Dedifferentiated amniotic fluid mesenchymal stem cell (primary cell): ENCODE measurements around the gene XAB2.

Experiments used
- DNase-seq: peaks from one replicate; pipeline ENCODE4 v3.0.0-alpha.2; 2016; ENCODE audit errors: extremely low spot score

XAB2 gene

DNA sequence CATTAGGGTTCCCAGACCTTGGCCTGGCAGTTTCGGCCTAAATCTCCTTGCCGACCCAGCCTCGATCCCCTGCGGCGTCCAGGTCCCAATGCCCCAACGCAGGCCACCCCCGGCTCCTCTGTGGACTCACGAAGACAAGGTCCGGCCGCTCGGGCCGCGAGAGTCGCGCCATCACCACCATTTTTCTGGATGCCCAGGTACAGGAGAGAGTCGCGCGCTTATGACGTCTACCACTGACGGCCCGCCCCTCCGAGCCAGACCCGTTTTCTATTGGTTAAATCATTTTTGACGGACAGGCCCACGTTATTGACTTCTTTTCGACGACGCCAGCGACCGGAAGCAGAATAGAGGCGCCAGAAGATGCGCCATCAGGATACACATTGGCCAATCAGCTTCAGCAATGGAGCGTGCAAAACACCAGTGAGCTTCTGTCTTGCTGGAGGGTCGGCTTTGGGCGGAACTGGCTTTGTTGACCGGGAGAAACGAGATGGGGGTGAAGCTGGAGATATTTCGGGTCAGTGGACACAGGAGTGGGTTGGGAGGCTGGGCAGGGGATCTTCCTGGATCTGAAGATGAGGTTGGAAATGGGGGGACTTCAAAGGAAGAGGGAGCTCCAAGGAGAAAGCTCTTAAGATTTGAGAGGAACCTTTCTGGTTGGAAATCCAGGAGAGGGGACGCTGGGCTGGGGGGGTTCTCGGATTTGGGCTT is at the start of gene XAB2, which contains the start of gene PET100:
XAB2 (minus strand) TSS at position 199 of the 708 bp plus-strand sequence; CDS start at position 181, 18 bp downstream.
PET100 (plus strand) TSS at position 447 of the 708 bp plus-strand sequence; CDS start at position 488, 41 bp downstream.
- DNase-seq, result peak; percentile 99

DNA sequence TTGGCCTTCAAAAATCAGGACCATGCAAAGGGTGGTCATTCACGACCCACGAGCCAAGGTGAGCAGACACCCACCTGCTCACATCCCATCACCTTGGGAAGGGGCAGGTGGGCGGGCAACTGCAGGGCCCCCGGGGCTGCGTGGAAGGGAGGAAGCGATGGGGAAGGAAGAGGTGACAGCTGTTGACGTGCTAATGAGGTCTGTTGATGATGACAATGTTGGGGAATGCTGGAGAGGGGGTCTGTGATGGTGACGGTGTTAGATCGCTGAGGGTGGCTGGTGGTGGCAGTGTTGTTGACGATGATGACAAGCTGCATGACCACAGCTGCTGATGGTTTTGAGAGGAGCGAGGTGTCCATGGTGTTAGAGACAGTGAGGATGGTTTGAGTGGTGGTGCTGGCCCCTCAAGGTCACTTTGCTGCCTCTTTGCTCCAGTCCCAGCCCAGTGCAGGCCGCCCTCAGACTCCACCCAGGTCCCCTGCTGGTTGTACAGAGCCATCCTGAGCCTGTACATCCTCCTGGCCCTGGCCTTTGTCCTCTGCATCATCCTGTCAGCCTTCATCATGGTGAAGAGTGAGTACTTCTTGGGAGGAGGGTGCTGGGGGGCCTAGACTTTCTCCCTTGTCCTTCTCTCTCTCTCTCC is 48.4 kb upstream of the XAB2 start:
- no peak for DNase-seq

DNA sequence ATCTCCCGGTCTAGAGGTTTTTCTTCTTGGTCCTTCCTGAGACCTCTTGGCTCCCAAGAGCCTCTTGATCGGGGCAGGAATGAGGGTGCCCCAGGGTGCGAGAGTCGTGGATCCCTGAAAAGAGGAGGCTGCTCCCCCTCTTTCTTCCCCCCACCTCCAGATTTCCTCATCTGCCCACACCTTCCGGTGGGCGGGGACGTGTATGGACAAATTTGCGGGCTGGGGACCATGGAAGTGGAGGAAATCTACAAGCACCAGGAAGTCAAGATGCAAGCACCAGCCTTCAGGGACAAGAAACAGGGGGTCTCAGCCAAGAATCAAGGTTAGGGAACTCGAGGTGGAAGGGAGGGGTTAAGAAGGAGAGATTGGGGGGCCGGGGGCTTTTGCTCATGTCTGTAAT is 47.5 kb upstream of the XAB2 start, which contains the start of gene MCEMP1:
MCEMP1 (plus strand) TSS at position 237 of the 400 bp plus-strand sequence; CDS start at position 268, 31 bp downstream.
- no peak for DNase-seq

DNA sequence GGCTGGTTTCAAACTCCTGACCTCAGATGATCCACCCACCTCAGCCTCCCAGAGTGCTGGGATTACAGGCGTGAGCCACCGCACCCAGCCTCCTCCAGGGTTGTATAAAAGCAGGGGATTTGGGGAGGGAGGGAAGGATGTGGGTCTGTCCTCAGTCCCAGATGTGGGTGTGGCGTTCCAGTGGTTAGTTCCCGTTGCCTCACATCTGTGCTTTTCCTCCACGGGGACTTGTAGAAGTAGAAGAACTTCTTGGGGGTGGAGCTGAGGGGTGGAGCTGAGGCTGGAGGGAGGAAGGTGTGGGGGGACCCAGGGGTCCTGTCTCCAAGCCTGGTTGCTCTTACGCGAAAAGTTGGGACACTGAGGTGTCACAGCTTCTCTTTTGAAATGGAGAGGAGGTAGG is 47.0 kb upstream of the XAB2 start:
- no peak for DNase-seq

DNA sequence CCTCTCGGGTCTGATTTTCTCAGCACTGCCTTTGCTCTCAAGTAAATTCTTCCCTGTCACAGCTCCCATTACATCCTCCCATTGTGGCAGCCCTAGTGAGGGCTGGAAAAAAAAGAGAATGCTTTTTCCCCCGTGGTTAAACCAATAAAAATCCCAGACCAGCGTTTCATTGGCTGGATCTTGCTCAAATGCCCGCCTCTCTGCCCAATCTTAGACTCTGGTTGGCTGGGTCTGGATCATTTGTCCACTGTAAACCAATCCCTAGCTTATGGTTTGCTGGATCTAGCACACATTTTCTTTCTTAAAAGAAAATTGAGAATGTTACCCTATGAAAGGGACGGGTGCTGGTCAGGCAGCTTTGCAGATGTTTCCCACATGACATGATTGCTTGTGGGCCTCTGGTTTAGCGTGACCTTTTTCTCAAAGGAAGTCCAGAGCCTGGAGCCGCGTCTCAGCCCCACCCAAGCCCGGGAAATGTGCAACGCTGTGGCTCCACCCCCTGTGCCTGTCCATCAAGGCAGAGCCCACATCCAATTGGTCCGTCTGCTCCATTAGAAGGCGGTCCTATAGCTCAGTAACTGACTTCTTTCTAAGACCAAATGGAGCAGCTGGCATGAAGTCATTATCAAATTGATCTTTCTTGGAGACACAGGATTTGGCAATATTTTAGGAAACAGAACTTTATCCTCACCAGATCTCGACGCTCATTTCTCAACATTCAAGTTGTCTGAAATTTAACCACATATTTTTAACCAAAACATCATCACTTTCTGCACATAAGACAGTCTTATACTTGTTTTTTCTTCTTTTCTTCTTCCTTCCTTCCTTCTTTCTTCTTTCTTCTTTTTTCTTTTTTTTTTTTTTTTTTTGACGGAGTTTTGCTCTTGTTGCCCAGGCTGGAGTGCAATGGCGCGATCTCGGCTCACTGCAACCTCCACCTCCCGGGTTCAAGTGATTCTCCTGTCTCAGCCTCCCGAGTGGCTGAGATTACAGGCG is 45.0 kb upstream of the XAB2 start:
- DNase-seq, result peak; percentile 74

DNA sequence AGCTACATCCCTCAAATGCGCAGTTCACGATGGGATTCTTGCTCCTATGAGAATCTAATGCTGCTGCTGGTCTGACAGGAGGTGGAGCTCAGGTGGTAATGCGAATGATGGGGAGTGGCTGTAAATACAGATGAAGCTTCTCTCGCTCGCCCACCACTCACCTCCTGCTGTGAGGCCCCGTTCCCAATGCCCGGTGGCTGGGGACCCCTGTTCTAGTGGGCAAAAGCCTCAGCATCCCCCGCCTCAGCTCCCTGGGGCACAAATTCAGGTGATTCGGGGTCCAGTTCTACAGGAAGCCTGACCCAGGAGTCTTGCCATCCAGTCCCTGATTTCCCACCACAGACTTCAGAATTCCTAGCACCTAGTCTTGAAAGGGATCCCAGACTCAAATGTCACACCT is 43.2 kb upstream of the XAB2 start:
- DNase-seq, result no peak

DNA sequence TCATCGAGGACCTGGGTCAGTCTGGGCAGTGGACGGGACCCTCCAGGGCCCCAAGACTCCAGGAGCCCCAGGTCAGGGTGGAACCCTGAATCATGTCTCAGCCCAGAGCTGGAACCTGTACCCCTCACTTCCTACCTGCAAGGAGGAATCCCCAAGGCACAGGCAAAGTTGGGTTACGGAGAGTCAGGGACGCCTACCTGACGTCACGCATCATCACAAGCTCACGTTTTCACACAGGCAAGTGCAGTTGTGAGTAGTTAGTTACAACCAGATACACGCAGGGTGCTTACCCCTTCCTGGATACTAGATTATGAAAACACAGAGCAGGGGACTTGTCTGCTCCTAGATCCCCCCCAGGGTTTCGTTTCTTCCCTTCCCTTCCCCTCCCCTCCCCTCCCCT is 41.4 kb upstream of the XAB2 start:
- DNase-seq, result no peak

DNA sequence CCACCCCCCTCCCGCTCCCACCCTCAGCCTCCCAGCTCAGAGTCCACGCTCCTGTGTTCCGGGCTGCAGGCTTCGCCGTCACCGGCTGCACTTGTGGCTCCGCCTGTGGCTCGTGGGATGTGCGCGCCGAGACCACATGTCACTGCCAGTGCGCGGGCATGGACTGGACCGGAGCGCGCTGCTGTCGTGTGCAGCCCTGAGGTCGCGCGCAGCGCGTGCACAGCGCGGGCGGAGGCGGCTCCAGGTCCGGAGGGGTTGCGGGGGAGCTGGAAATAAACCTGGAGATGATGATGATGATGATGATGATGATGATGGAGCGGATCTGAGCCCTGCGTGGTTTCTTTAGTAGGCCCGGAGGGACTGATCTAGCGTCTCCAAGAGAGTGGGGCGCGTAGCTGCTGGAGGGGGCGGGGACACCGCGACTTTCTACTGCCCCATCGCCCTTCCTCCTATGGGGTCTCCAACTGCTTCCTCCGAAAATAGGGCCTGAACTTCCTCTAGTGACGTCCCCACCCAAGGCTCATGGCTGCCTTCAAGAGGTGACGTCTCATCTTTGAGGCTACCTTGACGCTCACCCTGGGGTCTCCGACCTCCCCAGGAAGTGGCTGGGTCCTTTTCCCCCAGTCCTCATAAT is 40.9 kb upstream of the XAB2 start:
- no peak for DNase-seq

DNA sequence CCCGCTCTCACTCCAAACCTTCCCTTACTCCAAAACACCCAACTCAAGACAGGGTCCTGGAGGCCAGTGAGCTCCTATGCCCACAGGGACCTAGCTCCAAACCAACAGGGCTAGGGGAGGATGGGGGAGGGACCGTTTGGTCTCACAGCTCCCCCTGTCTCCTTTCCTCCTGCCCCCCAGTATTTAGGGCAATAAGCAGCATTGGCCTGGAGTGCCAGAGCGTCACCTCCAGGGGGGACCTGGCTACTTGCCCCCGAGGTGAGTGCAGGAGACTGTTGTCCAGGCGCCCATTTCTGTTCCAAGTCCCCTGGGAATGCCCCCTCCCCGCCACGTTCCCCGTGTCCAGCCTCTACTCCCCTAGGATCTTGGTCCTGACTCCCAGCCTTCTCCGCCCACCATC is 40.3 kb upstream of the XAB2 start:
- no peak for DNase-seq

DNA sequence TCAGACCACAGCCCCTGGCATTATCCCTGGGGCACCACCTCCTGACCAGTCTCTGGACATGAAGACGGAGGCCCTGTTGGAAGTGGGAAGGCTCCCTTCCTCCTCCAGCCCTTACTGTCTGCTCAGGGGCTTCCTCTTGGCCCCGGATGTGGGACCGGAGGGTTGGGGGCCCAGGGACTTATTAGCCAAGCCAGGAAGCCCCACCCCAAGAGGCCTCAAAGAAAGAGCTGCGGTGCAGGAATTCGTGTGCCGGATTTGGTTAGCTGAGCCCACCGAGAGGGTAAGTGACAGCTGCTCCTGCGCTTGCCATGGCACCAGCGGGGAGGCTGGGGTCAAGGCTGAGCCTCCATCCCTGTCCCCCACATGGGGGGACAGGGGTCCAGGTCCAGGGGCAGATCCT is 39.5 kb upstream of the XAB2 start, which contains the start of gene RETN:
RETN (plus strand) TSS at position 208 of the 400 bp plus-strand sequence. CDS start 278 bp downstream, outside the sequence.
- no peak for DNase-seq

DNA sequence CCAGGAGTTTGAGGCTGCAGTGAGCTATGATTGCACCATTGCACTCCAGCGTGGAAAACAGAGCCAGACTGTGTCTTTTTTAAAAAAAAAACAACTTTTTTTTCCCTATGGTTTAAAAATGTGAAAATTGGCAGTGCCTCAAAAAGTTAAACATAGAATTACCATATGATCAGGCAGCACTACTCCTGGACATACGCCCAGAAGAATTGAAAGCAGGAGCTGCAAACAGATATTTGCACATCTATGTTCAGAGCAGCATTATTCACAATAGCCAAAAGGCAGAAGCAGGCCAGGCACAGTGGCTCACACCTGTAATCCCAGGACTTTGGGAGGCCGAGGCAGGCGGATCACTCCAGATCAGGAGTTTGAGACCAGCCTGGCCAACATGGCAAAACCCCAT is 35.7 kb upstream of the XAB2 start:
- DNase-seq, result peak; percentile 76

DNA sequence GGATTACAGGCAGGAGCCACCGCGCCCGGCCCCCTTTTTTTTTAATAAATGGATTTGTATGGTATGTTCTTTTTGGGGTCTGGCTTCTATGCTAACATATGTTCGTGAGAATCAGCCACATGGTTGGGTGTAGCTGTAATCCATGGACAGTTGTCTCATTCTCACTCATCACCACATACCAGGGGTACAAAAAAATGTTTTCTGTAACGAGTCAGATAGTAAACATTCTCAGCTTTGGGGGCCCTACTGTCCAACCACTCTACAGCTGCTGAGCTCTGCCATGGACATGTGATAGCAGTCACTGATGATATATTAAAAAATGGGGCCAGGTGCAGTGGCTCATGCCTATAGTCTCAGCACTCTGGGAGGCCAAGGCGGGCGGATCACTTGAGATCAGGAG is 34.4 kb upstream of the XAB2 start:
- DNase-seq, result no peak

DNA sequence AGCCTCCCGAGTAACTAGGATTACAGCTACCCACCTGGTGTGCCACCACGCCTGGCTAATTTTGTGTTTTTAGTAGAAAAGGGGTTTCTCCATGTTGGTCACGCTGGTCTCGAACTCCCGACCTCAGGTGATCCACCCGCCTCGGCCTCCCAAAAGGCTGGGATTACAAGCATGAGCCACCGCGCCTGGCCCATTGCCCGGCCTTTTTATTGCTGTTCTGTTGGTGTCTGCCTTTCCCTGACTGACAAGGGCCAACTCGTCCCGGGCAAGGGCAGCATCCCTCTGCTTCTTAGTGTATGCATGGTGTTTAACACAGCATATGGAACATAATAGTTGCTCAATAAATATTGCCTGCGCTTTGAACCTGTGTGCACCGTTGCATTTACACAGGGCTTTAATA is 33.3 kb upstream of the XAB2 start:
- DNase-seq, result no peak

DNA sequence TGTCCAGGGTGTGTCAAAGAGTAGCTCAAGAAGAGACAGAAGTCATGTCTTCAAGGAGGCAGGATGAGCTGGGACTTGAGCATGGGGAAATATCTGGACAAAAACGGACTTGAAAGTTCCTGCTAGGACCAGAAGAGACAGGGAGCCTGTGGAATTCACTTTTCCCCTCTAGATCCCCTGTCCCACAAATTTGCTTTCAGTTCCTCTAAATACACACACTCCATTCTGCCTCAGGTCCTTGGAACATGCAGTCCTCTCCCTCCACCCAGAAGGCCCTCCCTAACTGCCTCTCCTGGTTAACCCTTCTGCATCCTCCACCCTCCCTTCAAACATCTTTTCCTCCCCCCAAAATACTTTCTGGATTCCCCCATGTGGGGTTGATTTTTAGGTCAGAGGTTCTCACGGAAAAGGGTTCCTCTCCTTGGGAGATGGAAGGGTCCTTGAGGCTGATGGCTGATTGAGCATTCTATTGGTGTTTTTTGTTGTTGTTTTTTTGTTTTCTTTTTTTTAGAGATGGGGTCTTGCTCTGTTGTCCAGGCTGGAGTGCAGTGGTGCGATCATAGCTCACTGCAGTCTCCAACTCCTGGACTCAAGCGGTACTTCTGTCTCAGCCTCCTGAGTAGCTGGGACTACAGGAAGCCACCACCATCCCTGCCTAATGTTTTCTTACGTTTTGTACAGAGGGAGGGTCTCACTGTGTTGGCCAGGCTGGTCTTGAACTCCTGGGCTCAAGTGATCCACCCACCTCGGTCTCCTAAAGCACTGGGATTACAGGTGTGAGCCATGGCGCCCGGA is 32.6 kb upstream of the XAB2 start:
- no peak for DNase-seq

DNA sequence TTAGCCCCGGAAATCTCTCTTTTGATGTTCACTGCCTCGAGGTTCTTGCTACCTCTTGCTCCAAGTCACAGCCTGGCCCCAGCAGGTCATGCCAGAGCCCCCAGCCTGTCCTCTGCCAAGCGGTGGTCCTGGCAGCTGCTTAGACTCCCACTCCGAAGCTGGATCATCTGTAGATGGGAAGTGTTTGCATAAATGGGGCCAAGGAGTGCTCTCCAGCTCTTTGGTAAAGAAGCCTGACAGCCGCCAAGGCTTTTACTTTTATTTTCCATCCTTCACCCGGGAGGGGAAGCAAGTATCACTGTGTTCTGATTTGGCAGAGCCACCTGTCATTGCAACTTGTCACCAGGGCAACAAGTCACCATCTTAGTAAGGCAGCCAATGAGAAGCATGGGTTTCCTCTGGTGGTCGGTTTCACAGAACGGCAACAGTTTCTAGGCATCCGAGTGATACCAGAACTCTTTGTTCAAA is 28.9 kb upstream of the XAB2 start:
- DNase-seq, result no peak

DNA sequence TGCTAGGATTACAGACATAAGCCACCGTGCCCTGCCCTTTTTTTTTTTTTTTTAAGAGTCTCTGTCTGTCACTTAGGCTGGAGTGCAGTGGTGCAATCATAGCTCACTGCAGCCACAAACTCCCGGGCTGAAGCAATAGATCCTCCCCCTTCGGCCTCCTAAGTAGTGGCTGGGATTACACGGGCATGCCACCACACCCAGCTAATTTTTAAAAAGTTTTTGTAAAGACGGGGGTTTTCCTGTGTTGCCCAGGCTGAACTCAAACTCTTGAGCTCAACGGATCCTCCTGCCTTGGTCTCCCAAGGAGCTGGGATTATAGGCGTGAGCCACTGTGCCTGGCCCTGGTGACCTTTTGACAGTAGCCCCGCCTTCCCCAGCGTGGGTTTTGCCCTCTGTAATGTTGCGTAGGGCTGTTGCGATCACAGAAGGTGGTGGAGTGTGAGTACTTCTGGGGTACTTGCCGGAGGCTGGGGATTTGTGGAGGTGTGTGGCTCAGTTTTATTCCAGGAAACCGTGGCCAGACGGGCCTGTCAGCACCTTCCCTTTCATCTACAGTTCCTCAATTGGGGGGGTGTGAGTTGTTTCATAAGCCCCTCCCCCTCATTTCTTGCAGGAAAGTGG is 27.9 kb upstream of the XAB2 start:
- DNase-seq, result no peak

DNA sequence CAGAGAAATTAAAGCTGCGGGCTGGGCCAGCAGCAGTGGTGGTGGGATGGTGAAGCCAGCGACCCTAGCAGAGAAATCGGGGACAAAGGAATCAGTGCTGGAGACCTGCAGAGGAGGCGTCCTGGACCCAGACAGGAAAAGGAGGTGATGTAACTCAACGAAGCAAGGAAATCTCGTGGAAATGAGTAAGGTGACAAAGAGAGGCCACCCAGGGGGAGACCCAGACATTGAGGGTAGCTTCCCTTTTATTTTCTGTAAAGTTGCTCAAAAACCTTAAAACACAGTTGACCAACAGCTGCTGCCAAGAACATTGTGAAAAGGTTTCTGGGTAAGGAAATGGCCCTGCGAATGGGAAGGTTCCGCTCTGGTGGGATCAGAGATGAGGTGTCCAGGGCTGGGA is 26.2 kb upstream of the XAB2 start:
- DNase-seq, result no peak

DNA sequence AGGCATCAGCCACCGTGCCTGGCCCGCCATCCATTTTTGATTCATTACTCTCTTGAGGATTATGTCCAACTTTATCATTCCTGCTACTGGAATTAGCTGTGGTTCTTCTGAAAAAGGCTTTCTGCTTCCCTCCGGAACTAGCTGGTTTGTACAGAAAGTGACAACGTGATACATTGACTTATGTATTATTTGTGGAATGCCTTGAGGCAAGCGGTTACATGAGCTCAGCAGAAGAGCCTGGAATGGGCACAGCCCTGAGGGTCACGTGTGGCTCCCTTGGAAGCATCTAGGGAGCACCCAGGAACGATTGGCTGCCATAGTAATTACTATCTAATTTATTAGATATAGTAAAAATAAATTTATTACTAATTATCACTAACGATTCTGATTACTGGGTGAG is 25.1 kb upstream of the XAB2 start:
- peak; percentile 18 for DNase-seq

DNA sequence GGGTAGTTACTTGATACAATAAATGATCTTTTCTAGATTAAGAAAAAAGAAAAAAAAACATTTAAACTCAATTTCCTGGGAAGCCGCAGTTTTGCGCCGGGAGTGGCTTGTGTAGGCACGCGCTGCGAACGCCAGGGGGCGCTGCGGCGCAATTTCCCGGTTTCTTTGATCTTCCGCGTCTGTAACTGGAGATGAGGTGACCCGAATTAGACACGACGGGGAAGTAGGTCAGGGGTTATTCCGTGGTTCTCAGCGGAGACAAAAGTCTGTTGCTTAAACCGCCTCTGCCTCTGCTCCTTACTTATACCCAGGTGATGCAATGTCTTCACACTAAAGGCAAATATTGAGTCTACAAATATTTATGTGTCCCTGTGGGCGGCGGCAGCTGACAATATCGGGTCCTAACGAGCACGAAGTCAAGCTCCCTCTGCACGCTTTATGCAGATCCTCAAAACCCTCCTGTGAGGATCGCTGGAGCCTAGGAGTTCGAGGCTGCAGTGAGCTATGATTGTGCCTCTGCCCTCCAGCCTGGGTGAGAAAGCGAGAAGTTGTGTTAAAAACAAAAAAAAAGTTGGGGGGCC is 22.8 kb upstream of the XAB2 start:
- peak; percentile 57 for DNase-seq

DNA sequence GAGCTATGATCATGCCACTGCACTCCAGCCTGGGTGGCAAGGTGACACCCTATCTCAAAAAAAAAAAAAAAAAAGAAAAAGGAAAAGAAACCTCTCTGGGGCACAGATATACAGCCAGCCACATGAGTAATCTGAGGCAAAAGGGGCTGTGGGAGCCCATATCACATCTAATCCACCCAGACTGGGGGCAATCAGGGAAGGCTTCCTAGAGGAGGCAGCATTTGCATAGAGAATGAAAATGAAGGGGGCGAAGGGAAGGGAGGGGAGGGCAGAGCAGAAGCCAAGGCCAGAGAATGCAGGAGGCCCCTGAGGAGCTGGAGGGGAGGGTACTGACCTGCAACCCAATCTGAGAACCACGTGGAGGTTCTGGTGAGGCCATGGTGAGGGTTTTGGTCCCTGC is 20.8 kb upstream of the XAB2 start:
- DNase-seq, result no peak
